ENCODE results near the gene GLRX. TPM values are rescaled to one million over a fixed set of nuclear protein-coding genes. Genes with fewer than 3 reads are reported as not detected.
"Not testable (repeated sequence)": the region's sequence is repeated elsewhere in the genome, so short reads cannot be mapped to it uniquely, and the experiment has no call there.

GLRX gene
- total and polyA plus RNA-seq, 9 donors, result 5.9 to 21.1 (median 15.5) TPM

DNA sequence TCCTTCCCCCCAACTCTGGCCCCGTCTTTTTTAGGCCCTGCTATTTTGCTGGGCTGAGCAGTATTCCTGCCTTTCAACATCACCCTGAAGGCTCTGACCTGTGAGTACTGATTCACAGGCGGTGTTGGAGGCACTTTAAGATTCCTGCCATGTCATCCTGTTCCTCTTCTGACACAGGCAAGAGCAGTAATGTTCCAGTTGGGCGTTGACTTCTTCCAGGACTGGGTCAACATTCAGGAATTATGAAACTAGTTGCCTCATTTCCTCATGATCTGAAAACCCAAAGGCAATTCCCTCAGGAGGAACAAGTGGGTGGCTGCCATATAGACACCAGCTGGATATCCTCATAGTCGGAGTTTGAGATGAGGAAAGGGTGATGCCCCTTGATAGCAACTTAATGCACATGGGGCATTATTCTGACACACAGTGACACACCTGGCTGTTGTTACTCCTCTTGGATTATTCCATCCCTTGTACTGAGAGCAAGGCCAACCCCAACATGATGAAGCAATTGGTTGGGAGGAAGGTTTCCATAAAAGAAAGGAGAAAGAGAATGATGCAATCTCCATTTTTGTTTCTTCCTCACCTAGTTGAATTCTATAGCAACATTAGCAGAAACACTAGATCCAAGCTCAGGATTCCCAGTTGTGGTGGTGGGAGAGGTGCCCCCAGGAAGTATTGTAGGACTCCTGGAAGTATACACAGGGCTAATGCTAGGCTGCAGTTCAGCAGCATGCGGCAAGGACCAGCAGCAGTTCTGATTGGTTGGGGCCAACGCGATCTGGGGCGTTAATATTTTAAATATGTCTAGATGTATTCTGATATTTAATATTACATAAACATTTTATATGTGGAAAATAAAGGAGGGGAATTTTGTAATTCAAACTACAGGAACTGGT is 19.6 kb upstream of the GLRX start:
- H3K4me1 ChIP-seq (ENCODE audit: control insufficient read depth, insufficient read depth, low read length), result no peaks in the 10 kb centered on the region
- no peak overlapping the region for H3K27ac ChIP-seq (ENCODE audit: low read length)
- H3K4me3 ChIP-seq (ENCODE audit: low read length), result no peak overlapping the region
- 66% methylated on average over 2 of the region's 8 CpGs for WGBS (ENCODE audit: insufficient coverage)
- no peaks in the 10 kb centered on the region for H3K27me3 ChIP-seq (ENCODE audit: control insufficient read depth, insufficient read depth, low read length)
- no peaks in the 10 kb centered on the region for H3K36me3 ChIP-seq (ENCODE audit: control insufficient read depth, insufficient read depth, low read length)
- no peak for DNase-seq
- no peaks in the 10 kb centered on the region for H3K9me3 ChIP-seq (replicated peaks; ENCODE audit: control insufficient read depth, low read depth, low read length)

DNA sequence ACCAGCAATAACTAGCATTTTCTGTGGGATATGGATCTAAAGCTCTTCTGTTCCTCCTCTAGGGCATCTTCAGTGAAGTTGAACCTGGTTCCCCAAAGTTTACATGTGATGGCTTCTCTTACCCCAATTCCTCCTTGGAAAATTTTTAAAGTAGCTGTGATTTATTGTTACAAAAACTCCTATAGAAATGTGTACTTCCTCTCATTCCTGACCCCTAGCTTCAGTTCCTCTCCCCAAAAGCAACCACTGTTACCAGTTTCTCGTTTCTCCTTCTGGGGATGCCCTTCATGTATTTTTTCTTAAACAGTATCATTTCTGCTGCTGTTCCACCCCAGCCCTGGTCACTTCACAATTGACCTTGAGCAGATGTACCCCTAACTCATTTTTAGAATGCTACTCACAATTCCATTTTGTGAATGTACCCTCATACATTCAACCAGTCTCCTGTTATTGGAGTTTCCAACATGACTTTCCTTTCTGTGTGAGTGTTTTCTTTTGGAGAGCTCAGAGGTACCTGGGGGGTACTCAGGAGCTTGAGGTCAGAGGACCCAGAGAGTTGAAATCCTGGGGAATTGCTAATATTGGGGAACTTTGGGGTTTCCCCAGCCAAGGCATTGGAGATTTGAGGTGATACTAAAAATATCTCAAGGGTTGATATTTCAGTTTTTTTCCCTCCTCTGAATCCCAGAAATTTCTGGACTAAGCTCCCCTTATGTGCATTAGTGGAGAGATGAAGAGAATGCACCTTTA is 18.6 kb upstream of the GLRX start:
- no peaks in the 10 kb centered on the region for H3K4me1 ChIP-seq (ENCODE audit: control insufficient read depth, insufficient read depth, low read length)
- 59% methylated on average over 1 of the region's 1 CpG for WGBS (ENCODE audit: insufficient coverage)
- DNase-seq, result no peak

GRCh38 chr5:95839658-95840057 is 17.1 kb upstream of the GLRX start:
- H3K27me3 ChIP-seq (ENCODE audit: control insufficient read depth, insufficient read depth, low read length), result no peaks in the 10 kb centered on the region
- no peaks in the 10 kb centered on the region for H3K9me3 ChIP-seq (replicated peaks; ENCODE audit: control insufficient read depth, low read depth, low read length)
- no peak overlapping the region for H3K4me3 ChIP-seq (ENCODE audit: low read length)
- WGBS (ENCODE audit: insufficient coverage), result no CpG with 5 or more reads among the region's 2 CpGs
- DNase-seq, result no peak
- H3K27ac ChIP-seq (ENCODE audit: low read length), result no peak overlapping the region
- H3K4me1 ChIP-seq (ENCODE audit: control insufficient read depth, insufficient read depth, low read length), result no peaks in the 10 kb centered on the region
- H3K36me3 ChIP-seq (ENCODE audit: control insufficient read depth, insufficient read depth, low read length), result no peaks in the 10 kb centered on the region

More for the DNA sequence above, 18.6 kb upstream of the GLRX start:
- Histone ChIP-seq H3K27me3 (ENCODE audit: control insufficient read depth, insufficient read depth, low read length) (no peaks in the 10 kb centered on the region), H3K4me3 (ENCODE audit: low read length) (no peak overlapping the region), H3K9me3 (replicated peaks; ENCODE audit: control insufficient read depth, low read depth, low read length) (no peaks in the 10 kb centered on the region), H3K27ac (ENCODE audit: low read length) (no peak overlapping the region), H3K36me3 (ENCODE audit: control insufficient read depth, insufficient read depth, low read length) (no peaks in the 10 kb centered on the region)

DNA sequence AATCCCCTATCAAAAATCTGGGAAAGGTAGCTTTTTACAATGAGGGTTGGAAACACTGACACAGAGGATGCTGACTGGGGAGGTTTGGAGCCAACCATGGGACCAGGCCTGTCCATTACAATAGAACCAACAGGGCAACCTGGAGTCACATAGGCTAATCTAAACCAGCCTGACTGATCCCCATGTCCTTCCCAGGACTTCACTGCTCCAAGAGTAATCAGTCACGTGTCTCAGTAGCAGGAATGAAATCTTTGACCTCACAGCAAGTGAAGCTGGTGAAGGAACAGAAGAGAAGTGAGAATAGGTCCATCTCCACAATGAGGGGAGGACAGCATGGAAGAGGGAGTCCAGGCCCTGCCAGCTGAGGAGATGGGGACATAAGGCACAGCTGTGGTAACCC is 16.0 kb upstream of the GLRX start:
- 100% methylated on average over 1 of the region's 1 CpG for WGBS (ENCODE audit: insufficient coverage)
- H3K27ac ChIP-seq (ENCODE audit: low read length), result no peak overlapping the region

GRCh38 chr5:95838001-95838520 is 15.5 kb upstream of the GLRX start:
- Histone ChIP-seq H3K27ac (ENCODE audit: low read length) (no peak overlapping the region), H3K4me3 (ENCODE audit: low read length) (no peak overlapping the region), H3K9me3 (replicated peaks; ENCODE audit: control insufficient read depth, low read depth, low read length) (no peaks in the 10 kb centered on the region), H3K27me3 (ENCODE audit: control insufficient read depth, insufficient read depth, low read length) (no peaks in the 10 kb centered on the region), H3K36me3 (ENCODE audit: control insufficient read depth, insufficient read depth, low read length) (no peaks in the 10 kb centered on the region), H3K4me1 (ENCODE audit: control insufficient read depth, insufficient read depth, low read length) (no peaks in the 10 kb centered on the region)
- DNase-seq, result no peak
- 100% methylated on average over 6 of the region's 8 CpGs for WGBS (ENCODE audit: insufficient coverage)

More for the DNA sequence above, 16.0 kb upstream of the GLRX start:
- no peak overlapping the region for H3K4me3 ChIP-seq (ENCODE audit: low read length)
- H3K27me3 ChIP-seq (ENCODE audit: control insufficient read depth, insufficient read depth, low read length), result no peaks in the 10 kb centered on the region
- H3K4me1 ChIP-seq (ENCODE audit: control insufficient read depth, insufficient read depth, low read length), result no peaks in the 10 kb centered on the region
- H3K36me3 ChIP-seq (ENCODE audit: control insufficient read depth, insufficient read depth, low read length), result no peaks in the 10 kb centered on the region
- DNase-seq, result no peak
- no peaks in the 10 kb centered on the region for H3K9me3 ChIP-seq (replicated peaks; ENCODE audit: control insufficient read depth, low read depth, low read length)

DNA sequence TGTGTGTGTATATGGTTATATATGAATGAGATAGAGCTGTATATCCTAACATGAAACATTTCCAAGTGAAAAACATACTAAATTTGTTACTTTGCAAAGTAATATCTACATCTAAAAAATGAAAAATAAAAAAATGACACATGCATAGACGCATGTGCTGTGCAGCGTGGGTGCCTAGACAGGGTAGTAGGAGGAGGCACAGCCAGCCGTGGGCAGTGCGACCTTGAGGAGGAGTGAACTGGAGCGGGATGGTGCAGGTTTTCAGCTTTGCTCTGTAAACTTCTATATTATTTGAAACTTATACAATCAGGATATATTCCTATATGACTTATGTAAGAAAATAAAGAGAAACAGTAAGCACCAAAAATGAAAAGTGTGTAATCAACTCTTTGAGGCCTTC is 15.0 kb upstream of the GLRX start:
- no peaks in the 10 kb centered on the region for H3K36me3 ChIP-seq (ENCODE audit: control insufficient read depth, insufficient read depth, low read length)
- no peaks in the 10 kb centered on the region for H3K27me3 ChIP-seq (ENCODE audit: control insufficient read depth, insufficient read depth, low read length)
- WGBS (ENCODE audit: insufficient coverage), result no CpG with 5 or more reads among the region's 5 CpGs
- H3K27ac ChIP-seq (ENCODE audit: low read length), result no peak overlapping the region
- no peaks in the 10 kb centered on the region for H3K4me1 ChIP-seq (ENCODE audit: control insufficient read depth, insufficient read depth, low read length)
- no peak overlapping the region for H3K4me3 ChIP-seq (ENCODE audit: low read length)
- H3K9me3 ChIP-seq (replicated peaks; ENCODE audit: control insufficient read depth, low read depth, low read length), result no peaks in the 10 kb centered on the region
- DNase-seq, result no peak

GRCh38 chr5:95836971-95837370 is 14.4 kb upstream of the GLRX start:
- H3K27me3 ChIP-seq (ENCODE audit: control insufficient read depth, insufficient read depth, low read length); H3K36me3 ChIP-seq (ENCODE audit: control insufficient read depth, insufficient read depth, low read length); H3K27ac ChIP-seq (ENCODE audit: low read length); H3K4me3 ChIP-seq (ENCODE audit: low read length); DNase-seq; H3K4me1 ChIP-seq (ENCODE audit: control insufficient read depth, insufficient read depth, low read length); H3K9me3 ChIP-seq (replicated peaks; ENCODE audit: control insufficient read depth, low read depth, low read length): not testable (repeated sequence)
- WGBS (ENCODE audit: insufficient coverage), result no CpG with 5 or more reads among the region's 4 CpGs

GRCh38 chr5:95836544-95836943 is 14.0 kb upstream of the GLRX start:
- H3K36me3 ChIP-seq (ENCODE audit: control insufficient read depth, insufficient read depth, low read length), result no peaks in the 10 kb centered on the region
- H3K4me3 ChIP-seq (ENCODE audit: low read length), result no peak overlapping the region
- no peaks in the 10 kb centered on the region for H3K27me3 ChIP-seq (ENCODE audit: control insufficient read depth, insufficient read depth, low read length)
- H3K9me3 ChIP-seq (replicated peaks; ENCODE audit: control insufficient read depth, low read depth, low read length), result no peaks in the 10 kb centered on the region
- no peaks in the 10 kb centered on the region for H3K4me1 ChIP-seq (ENCODE audit: control insufficient read depth, insufficient read depth, low read length)
- WGBS (ENCODE audit: insufficient coverage), result no CpG with 5 or more reads among the region's 1 CpG
- DNase-seq, result no peak
- no peak overlapping the region for H3K27ac ChIP-seq (ENCODE audit: low read length)

- Histone ChIP-seq H3K27me3 (ENCODE audit: control insufficient read depth, insufficient read depth, low read length) (no peaks in the 10 kb centered on the region), H3K9me3 (replicated peaks; ENCODE audit: control insufficient read depth, low read depth, low read length) (no peaks in the 10 kb centered on the region), H3K36me3 (ENCODE audit: control insufficient read depth, insufficient read depth, low read length) (no peaks in the 10 kb centered on the region), H3K4me1 (ENCODE audit: control insufficient read depth, insufficient read depth, low read length) (no peaks in the 10 kb centered on the region), H3K4me3 (ENCODE audit: low read length) (no peak overlapping the region), H3K27ac (ENCODE audit: low read length) (peak overlapping the region; percentile 3)
- no peak for DNase-seq
- 66% methylated on average over 8 of the region's 10 CpGs for WGBS (ENCODE audit: insufficient coverage)
These were observed 13.3 kb upstream of the GLRX start for GRCh38 chr5:95835682-95836385.

GRCh38 chr5:95832664-95833063 is 10.1 kb upstream of the GLRX start:
- DNase-seq, result no peak
- no peak overlapping the region for H3K4me3 ChIP-seq (ENCODE audit: low read length)
- no peaks in the 10 kb centered on the region for H3K27me3 ChIP-seq (ENCODE audit: control insufficient read depth, insufficient read depth, low read length)
- no peaks in the 10 kb centered on the region for H3K9me3 ChIP-seq (replicated peaks; ENCODE audit: control insufficient read depth, low read depth, low read length)
- H3K4me1 ChIP-seq (ENCODE audit: control insufficient read depth, insufficient read depth, low read length), result no peaks in the 10 kb centered on the region
- no peaks in the 10 kb centered on the region for H3K36me3 ChIP-seq (ENCODE audit: control insufficient read depth, insufficient read depth, low read length)
- H3K27ac ChIP-seq (ENCODE audit: low read length), result no peak overlapping the region
